ENCODE data around the gene PTPN14.

The PTPN14 gene

GRCh38 chr1:214318956-214319736 is 232.3 kb downstream of the PTPN14 start:
- H3K27ac ChIP-seq (ENCODE audit: low read length), result no peak overlapping the region
- DNase-seq, result no peak
- H3K79me2 ChIP-seq (ENCODE audit: insufficient read depth, low read length), result no peaks in the 10 kb centered on the region
- H2AFZ ChIP-seq (ENCODE audit: low read depth, low read length), result no peak overlapping the region
- H3K27me3 ChIP-seq (ENCODE audit: insufficient read depth, low read length, poor library complexity), result no peaks in the 10 kb centered on the region
- no peak overlapping the region for H3K9ac ChIP-seq (ENCODE audit: low read depth, low read length)
- no peaks in the 10 kb centered on the region for H3K4me1 ChIP-seq (ENCODE audit: insufficient read depth, low read length)
- no peak for TF ChIP-seq CTCF (IDR thresholded peaks at IDR 0.05; ENCODE audit: borderline replicate concordance, extremely low read depth, low read length, poor library complexity, severe bottlenecking)
- no peak for TF ChIP-seq EZH2 (IDR thresholded peaks at IDR 0.05; ENCODE audit: borderline replicate concordance, low read depth, low read length, severe bottlenecking)
- no peak for ATAC-seq (ENCODE audit: insufficient read depth, low read depth)
- no peaks in the 10 kb centered on the region for H3K9me3 ChIP-seq (ENCODE audit: insufficient read depth, low read length, severe bottlenecking)
- H3K4me2 ChIP-seq (ENCODE audit: insufficient read depth, low read length), result no peak overlapping the region
- peaks cover 67% of the 10 kb centered on the region for H3K36me3 ChIP-seq (ENCODE audit: insufficient read depth, low read length)
- H3K4me3 ChIP-seq (ENCODE audit: low read depth in 1 of 2, low read length in 2 of 2), result no peak overlapping the region
- H4K20me1 ChIP-seq (ENCODE audit: insufficient read depth, low read length), result 0 out of 2 replicates have a peak, but pooled peaks cover 4% of the 10 kb centered on the region

- Histone ChIP-seq H3K4me3 (ENCODE audit: low read depth in 1 of 2, low read length in 2 of 2) (no peak overlapping the region), H3K27me3 (ENCODE audit: insufficient read depth, low read length, poor library complexity) (no peaks in the 10 kb centered on the region), H3K4me2 (ENCODE audit: insufficient read depth, low read length) (no peak overlapping the region), H3K9me3 (ENCODE audit: insufficient read depth, low read length, severe bottlenecking) (no peaks in the 10 kb centered on the region), H4K20me1 (ENCODE audit: insufficient read depth, low read length) (0 out of 2 replicates have a peak, but pooled peaks cover 4% of the 10 kb centered on the region), H3K9ac (ENCODE audit: low read depth, low read length) (no peak overlapping the region), H3K4me1 (ENCODE audit: insufficient read depth, low read length) (no peaks in the 10 kb centered on the region), H2AFZ (ENCODE audit: low read depth, low read length) (no peak overlapping the region), H3K79me2 (ENCODE audit: insufficient read depth, low read length) (no peaks in the 10 kb centered on the region), H3K36me3 (ENCODE audit: insufficient read depth, low read length) (peaks cover 67% of the 10 kb centered on the region), H3K27ac (ENCODE audit: low read length) (no peak overlapping the region)
- no peak for DNase-seq
- TF ChIP-seq CTCF (IDR thresholded peaks at IDR 0.05; ENCODE audit: borderline replicate concordance, extremely low read depth, low read length, poor library complexity, severe bottlenecking), result no peak
- ATAC-seq (ENCODE audit: insufficient read depth, low read depth), result no peak
Observed at GRCh38 chr1:214318356-214318755, 233.0 kb downstream of the PTPN14 start.

- Histone ChIP-seq H3K4me3 (ENCODE audit: low read depth in 1 of 2, low read length in 2 of 2) (no peak overlapping the region), H3K9ac (ENCODE audit: low read depth, low read length) (no peak overlapping the region)
- no peak for TF ChIP-seq EZH2 (IDR thresholded peaks at IDR 0.05; ENCODE audit: borderline replicate concordance, low read depth, low read length, severe bottlenecking)
- no peak for TF ChIP-seq CTCF (IDR thresholded peaks at IDR 0.05; ENCODE audit: borderline replicate concordance, extremely low read depth, low read length, poor library complexity, severe bottlenecking)
Observed at GRCh38 chr1:214317734-214318133, 233.7 kb downstream of the PTPN14 start.

More at GRCh38 chr1:214317734-214318133, 233.7 kb downstream of the PTPN14 start:
- H3K27me3 ChIP-seq (ENCODE audit: insufficient read depth, low read length, poor library complexity), result no peaks in the 10 kb centered on the region
- H3K4me1 ChIP-seq (ENCODE audit: insufficient read depth, low read length), result no peaks in the 10 kb centered on the region
- no peak overlapping the region for H3K27ac ChIP-seq (ENCODE audit: low read length)
- peaks cover 61% of the 10 kb centered on the region for H3K36me3 ChIP-seq (ENCODE audit: insufficient read depth, low read length)
- DNase-seq (no peak), ATAC-seq (ENCODE audit: insufficient read depth, low read depth) (no peak)
- H3K79me2 ChIP-seq (ENCODE audit: insufficient read depth, low read length), result 0 out of 2 replicates have a peak, but pooled peaks cover 1% of the 10 kb centered on the region
- no peaks in the 10 kb centered on the region for H3K9me3 ChIP-seq (ENCODE audit: insufficient read depth, low read length, severe bottlenecking)
- H3K4me2 ChIP-seq (ENCODE audit: insufficient read depth, low read length), result no peak overlapping the region
- 0 out of 2 replicates have a peak, but pooled peaks cover 5% of the 10 kb centered on the region for H4K20me1 ChIP-seq (ENCODE audit: insufficient read depth, low read length)
- H2AFZ ChIP-seq (ENCODE audit: low read depth, low read length), result no peak overlapping the region
